Keratinocyte (primary cell): ENCODE measurements around the gene DISC1.

Experiments used
- CTCF ChIP-seq, 3 experiments: IDR thresholded peaks in 1 of 3; conservative IDR thresholded peaks in 1 of 3; optimal IDR thresholded peaks in 1 of 3; 2 replicates in 2 of 3; 3 replicates in 1 of 3; pipeline versions ENCODE3 to v1.5.1; 2011; ENCODE audit warnings: low read length in 3 of 3, mild to moderate bottlenecking in 3 of 3, moderate library complexity in 2 of 3, control low read depth in 1 of 3, inconsistent platforms in 1 of 3; ENCODE audit not compliant: insufficient read depth in 2 of 3; ENCODE audit errors: extremely low read depth in 1 of 3
- EZH2 ChIP-seq: IDR thresholded peaks from one replicate; pipeline ENCODE4 v1.6.1; 2012; ENCODE audit warnings: inconsistent platforms, mild to moderate bottlenecking, low read length, moderate library complexity

GRCh38 chr1:231903586-231904081, 277.0 kb downstream of the DISC1 start:
- TF ChIP-seq EZH2 (no peak), CTCF (optimal IDR thresholded peaks at IDR 0.05 in 1 of 3, IDR thresholded peaks at IDR 0.05 in 1 of 3, conservative IDR thresholded peaks at IDR 0.05 in 1 of 3; ENCODE audit: extremely low read depth in 1 of 3, insufficient read depth in 2 of 3, low read length in 3 of 3) (no peak)
